ENCODE data around the gene SLC36A1. TPM values are rescaled to one million over a fixed set of nuclear protein-coding genes. Genes with fewer than 3 reads are reported as not detected.

The SLC36A1 gene
- total and polyA plus RNA-seq, 2 of the 8 experiments (the other 6 are each of a cell fraction or from before 2014, with no cell fraction given), result 6.6 to 9.6 TPM

- POLR2A ChIA-PET (ENCODE audit: partially characterized antibody), result no interaction called here
- H2AFZ ChIP-seq (ENCODE audit: low read length), result no peak overlapping the region
- no peak overlapping the region for H2BK5ac ChIP-seq (ENCODE audit: low read depth, low read length)
- no peak overlapping the region for H2BK15ac ChIP-seq (ENCODE audit: low read length)
- no peak overlapping the region for H4K5ac ChIP-seq (ENCODE audit: insufficient read length, low read depth, low read length)
- H4K8ac ChIP-seq (ENCODE audit: extremely low read depth, insufficient read depth, low read length), result no peak overlapping the region
- peaks cover 1% of the 10 kb centered on the region; the same call in 1 of the 2 replicates for H3K23me2 ChIP-seq (ENCODE audit: low read depth, low read length)
- H3K23ac ChIP-seq (ENCODE audit: insufficient read length), result no peak overlapping the region
- WGBS, 2 experiments (ENCODE audit: extremely low coverage in 1 of 2, insufficient coverage in 1 of 2, insufficient read length in 1 of 2, insufficient replicate concordance in 2 of 2, low coverage in 1 of 2, low lambda C conversion rate in 2 of 2, missing lambda C conversion rate in 1 of 2), result 88% methylated on average over 7 of the region's 7 CpGs; no CpG with 5 or more reads in 1 of the 2 experiments
- H3K4me2 ChIP-seq (ENCODE audit: insufficient read depth in 1 of 2, low read depth in 2 of 2, low read length in 2 of 2), result no peak overlapping the region
- H3K4me3 ChIP-seq (ENCODE audit: extremely low read depth in 1 of 4, insufficient read depth in 2 of 4, low read depth in 3 of 4, low read length in 4 of 4), result no peak overlapping the region
- no peaks in the 10 kb centered on the region for H3K79me2 ChIP-seq (ENCODE audit: control insufficient read depth in 1 of 2, insufficient read depth in 2 of 2, low read length in 2 of 2)
- CTCF ChIA-PET (ENCODE audit: partially characterized antibody), result interaction anchor here (0.7 to 1.5 kb wide), 3 partner anchors 81 to 1323 kb away, joined by 3 read pairs; partner anchors contain the start of gene SLC36A1
- H2BK20ac ChIP-seq (ENCODE audit: low read length), result no peak overlapping the region
- H4K20me1 ChIP-seq (replicated peaks in 1 of 2; ENCODE audit: control insufficient read depth in 1 of 2, insufficient read depth in 2 of 2, low read length in 2 of 2), result no peaks in the 10 kb centered on the region
- H3K27ac ChIP-seq (ENCODE audit: low read depth, low read length), result no peak overlapping the region
- no peak overlapping the region for H4K91ac ChIP-seq (replicated peaks; ENCODE audit: insufficient read length, low read length)
- no peaks in the 10 kb centered on the region for H3K27me3 ChIP-seq (replicated peaks in 1 of 4; ENCODE audit: control insufficient read depth in 3 of 4, extremely low read depth in 1 of 4, insufficient read depth in 3 of 4, low read length in 3 of 4)
- H2BK12ac ChIP-seq (ENCODE audit: low read depth, low read length), result no peak overlapping the region
- H2BK120ac ChIP-seq (replicated peaks; ENCODE audit: low read depth, low read length), result no peak overlapping the region
- H3K9ac ChIP-seq (replicated peaks in 1 of 4; ENCODE audit: extremely low read depth in 1 of 4, low read depth in 3 of 4, low read length in 3 of 4), result no peak overlapping the region
- DNase-seq (ENCODE audit: low read depth in 1 of 2, low spot score in 2 of 2) (no peak), FAIRE-seq (no peak)
- H3K79me1 ChIP-seq (ENCODE audit: low read depth, low read length), result no peaks in the 10 kb centered on the region
- H3K9me3 ChIP-seq (ENCODE audit: insufficient read depth in 2 of 2, low read depth in 1 of 2, low read length in 1 of 2), result no peaks in the 10 kb centered on the region
- no peaks in the 10 kb centered on the region; a peak in 1 of 7 replicates for H3K4me1 ChIP-seq (replicated peaks in 1 of 4; ENCODE audit: control insufficient read depth in 3 of 4, insufficient read depth in 4 of 4, low read length in 3 of 4)
- no peak overlapping the region for H3K18ac ChIP-seq (ENCODE audit: extremely low read depth, low read length)
- H3K4ac ChIP-seq (replicated peaks; ENCODE audit: insufficient read length, low read depth, low read length), result no peak overlapping the region
- no peaks in the 10 kb centered on the region for H3K36me3 ChIP-seq (ENCODE audit: control insufficient read depth in 2 of 4, insufficient read depth in 4 of 4, low read length in 3 of 4)
- no peak overlapping the region for H2AK5ac ChIP-seq (ENCODE audit: low read depth, low read length)
- no peak for TF ChIP-seq KDM1A (IDR thresholded peaks at IDR 0.05; ENCODE audit: borderline replicate concordance, low read length)
- TF ChIP-seq ASH2L (IDR thresholded peaks at IDR 0.05; ENCODE audit: low read length), result no peak
- no peak for TF ChIP-seq MAX (IDR thresholded peaks at IDR 0.05)
- no peak for TF ChIP-seq MAFK (IDR thresholded peaks at IDR 0.05; ENCODE audit: low read depth, low read length)
- TF ChIP-seq RBBP5 (IDR thresholded peaks at IDR 0.05; ENCODE audit: borderline replicate concordance, low read depth, low read length), result no peak
- TF ChIP-seq SIN3A (conservative IDR thresholded peaks at IDR 0.05 in 1 of 2, IDR thresholded peaks at IDR 0.05 in 1 of 2; ENCODE audit: low read depth in 1 of 2, low read length in 2 of 2), result no peak
- TF ChIP-seq ZNF274 (IDR thresholded peaks at IDR 0.05; ENCODE audit: borderline replicate concordance, extremely low read depth, low read length), result no peak
- no peak for TF ChIP-seq ATF3 (IDR thresholded peaks at IDR 0.05; ENCODE audit: insufficient read depth, low read depth, low read length)
- no peak for TF ChIP-seq BRCA1 (IDR thresholded peaks at IDR 0.05; ENCODE audit: low read depth, low read length)
- TF ChIP-seq CHD1 (IDR thresholded peaks at IDR 0.05; ENCODE audit: low read depth, low read length), result no peak
- no peak overlapping the region for H3K56ac ChIP-seq (replicated peaks; ENCODE audit: insufficient read length, low read depth, low read length)
- no peak overlapping the region for H3K14ac ChIP-seq (ENCODE audit: insufficient read length)
These were observed 81.6 kb downstream of the SLC36A1 start for GRCh38 chr5:151528996-151529395.
